Measurements from ENCODE around the gene ATPAF1.

The ATPAF1 gene

DNA sequence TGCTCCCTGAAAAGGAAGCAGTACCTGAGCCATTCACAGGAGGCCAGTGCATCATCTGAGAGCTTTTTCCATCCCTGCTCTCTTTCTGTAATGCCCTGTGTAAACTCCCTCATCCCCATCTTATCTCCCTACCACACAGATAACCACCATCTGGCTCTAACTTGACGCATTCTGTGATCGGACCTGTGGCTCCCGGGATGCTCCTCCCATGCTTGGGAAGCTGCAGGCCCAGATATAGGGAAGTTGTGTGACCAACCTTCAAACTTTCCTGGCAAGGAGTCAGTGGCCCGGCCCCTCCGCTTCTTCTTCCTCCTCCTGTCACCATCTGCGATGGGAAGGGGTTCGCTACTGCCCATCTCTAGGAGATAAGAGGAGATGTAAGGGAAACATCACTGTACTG is 85.2 kb downstream of the ATPAF1 start:
- DNase-seq, result no peak
